GM06990 (cell line): ENCODE results near the gene LRBA.

Experiments
- DNase-seq: peaks from one replicate; pipeline ENCODE4 v3.0.0-alpha.2; 2011; ENCODE audit not compliant: insufficient read length; ENCODE audit errors: extremely low read depth
- H3K27me3 ChIP-seq: replicated peaks from 2 replicates; pipeline ENCODE4 v1.6.0; 2011; ENCODE audit warnings: low read length; ENCODE audit not compliant: control insufficient read depth, insufficient read depth
- H3K36me3 ChIP-seq: 2 replicates; pipeline ENCODE4 v1.5.1; 2011; ENCODE audit warnings: low read length; ENCODE audit not compliant: control insufficient read depth, insufficient read depth
- H3K4me3 ChIP-seq: replicated peaks from 2 replicates; pipeline ENCODE4 v1.5.1; 2011; ENCODE audit warnings: low read depth, mild to moderate bottlenecking, control low read depth, low read length
- CTCF ChIP-seq: IDR thresholded peaks from 2 replicates; pipeline ENCODE4 v1.5.1; 2011; ENCODE audit warnings: low read length, control low read depth, mild to moderate bottlenecking, inconsistent platforms; ENCODE audit not compliant: insufficient read depth, poor library complexity, severe bottlenecking

Gene LRBA

GRCh38 chr4:150224896-150225591, 790.0 kb downstream of the LRBA start:
- H3K27me3 ChIP-seq = no peaks in the 10 kb centered on the region; the same call in 1 of the 2 replicates
- H3K36me3 ChIP-seq = no peaks in the 10 kb centered on the region
- no peak for DNase-seq
- no peak overlapping the region for H3K4me3 ChIP-seq
- no peak for TF ChIP-seq CTCF

- TF ChIP-seq CTCF = no peak
- Histone ChIP-seq H3K36me3 (no peaks in the 10 kb centered on the region), H3K27me3 (no peaks in the 10 kb centered on the region), H3K4me3 (no peak overlapping the region)
- DNase-seq = no peak
Observed at GRCh38 chr4:150219841-150220240, 795.2 kb downstream of the LRBA start.

- no peaks in the 10 kb centered on the region for H3K27me3 ChIP-seq
- H3K36me3 ChIP-seq = no peaks in the 10 kb centered on the region
- H3K4me3 ChIP-seq = no peak overlapping the region
- TF ChIP-seq CTCF = no peak
- DNase-seq = no peak
Observed at GRCh38 chr4:150218447-150218846, 796.6 kb downstream of the LRBA start.

GRCh38 chr4:150217808-150218207, 797.3 kb downstream of the LRBA start:
- TF ChIP-seq CTCF = no peak
- no peak overlapping the region for H3K4me3 ChIP-seq
- H3K36me3 ChIP-seq = no peaks in the 10 kb centered on the region
- no peaks in the 10 kb centered on the region for H3K27me3 ChIP-seq
- DNase-seq = no peak

- Histone ChIP-seq H3K27me3 (no peaks in the 10 kb centered on the region), H3K36me3 (no peaks in the 10 kb centered on the region), H3K4me3 (no peak overlapping the region)
- TF ChIP-seq CTCF = peak; percentile 30
- no peak for DNase-seq
Observed at GRCh38 chr4:150217192-150217591, 797.9 kb downstream of the LRBA start.

- no peaks in the 10 kb centered on the region for H3K36me3 ChIP-seq
- H3K27me3 ChIP-seq = no peaks in the 10 kb centered on the region
- no peak for DNase-seq
- H3K4me3 ChIP-seq = no peak overlapping the region
- no peak for TF ChIP-seq CTCF
Observed at GRCh38 chr4:150216726-150217125, 798.4 kb downstream of the LRBA start.
